ENCODE data around the gene GLB1L2. TPM values are rescaled to one million over a fixed set of nuclear protein-coding genes. Genes with fewer than 3 reads are reported as not detected.
A peak's percentile ranks its signal among the peaks of the same experiment; 100 is the strongest.

The GLB1L2 gene
- total and polyA plus RNA-seq, 2 of the 13 experiments (the other 11 are each of a cell fraction or from before 2014, with no cell fraction given): 0.59 to 0.69 TPM

GRCh38 chr11:134313821-134314607 lies 17.8 kb upstream of the GLB1L2 start:
- Histone ChIP-seq H3K4me2 (ENCODE audit: low read depth, low read length) (no peak overlapping the region), H3K79me2 (ENCODE audit: insufficient read depth, low read length) (no peaks in the 10 kb centered on the region), H3K36me3 (replicated peaks in 1 of 2; ENCODE audit: control insufficient read depth in 1 of 2, insufficient read depth in 2 of 2, low read length in 2 of 2) (no peaks in the 10 kb centered on the region), H3K27ac (ENCODE audit: extremely low read length, insufficient read depth, low read length) (no peak overlapping the region), H3K27me3 (ENCODE audit: control insufficient read depth in 1 of 2, insufficient read depth in 2 of 2, low read length in 2 of 2) (peaks cover 2 to 46% of the 10 kb centered on the region in 2 experiments; a peak in 4 of 5 replicates), H3K4me1 (ENCODE audit: insufficient read depth, low read length) (no peaks in the 10 kb centered on the region), H3K9me3 (ENCODE audit: low read length) (no peaks in the 10 kb centered on the region; the same call in 1 of the 2 replicates), H3K9ac (ENCODE audit: insufficient read depth, low read depth, low read length) (no peak overlapping the region), H3K4me3 (replicated peaks in 1 of 3; ENCODE audit: insufficient read depth in 1 of 3, low read depth in 2 of 3, low read length in 3 of 3) (no peak overlapping the region), H4K20me1 (ENCODE audit: insufficient read depth, low read length) (no peaks in the 10 kb centered on the region), H2AFZ (ENCODE audit: low read length) (no peak overlapping the region)
- no peak for FAIRE-seq
- CTCF ChIA-PET (ENCODE audit: low intra/inter-chr PET ratio, low total read pairs): no interaction called here
- POLR2A ChIA-PET: no interaction called here
- WGBS (ENCODE audit: low lambda C conversion rate): 34% methylated on average over 9 of the region's 9 CpGs
- no peak for ATAC-seq
- TF ChIP-seq, protein P1, sequence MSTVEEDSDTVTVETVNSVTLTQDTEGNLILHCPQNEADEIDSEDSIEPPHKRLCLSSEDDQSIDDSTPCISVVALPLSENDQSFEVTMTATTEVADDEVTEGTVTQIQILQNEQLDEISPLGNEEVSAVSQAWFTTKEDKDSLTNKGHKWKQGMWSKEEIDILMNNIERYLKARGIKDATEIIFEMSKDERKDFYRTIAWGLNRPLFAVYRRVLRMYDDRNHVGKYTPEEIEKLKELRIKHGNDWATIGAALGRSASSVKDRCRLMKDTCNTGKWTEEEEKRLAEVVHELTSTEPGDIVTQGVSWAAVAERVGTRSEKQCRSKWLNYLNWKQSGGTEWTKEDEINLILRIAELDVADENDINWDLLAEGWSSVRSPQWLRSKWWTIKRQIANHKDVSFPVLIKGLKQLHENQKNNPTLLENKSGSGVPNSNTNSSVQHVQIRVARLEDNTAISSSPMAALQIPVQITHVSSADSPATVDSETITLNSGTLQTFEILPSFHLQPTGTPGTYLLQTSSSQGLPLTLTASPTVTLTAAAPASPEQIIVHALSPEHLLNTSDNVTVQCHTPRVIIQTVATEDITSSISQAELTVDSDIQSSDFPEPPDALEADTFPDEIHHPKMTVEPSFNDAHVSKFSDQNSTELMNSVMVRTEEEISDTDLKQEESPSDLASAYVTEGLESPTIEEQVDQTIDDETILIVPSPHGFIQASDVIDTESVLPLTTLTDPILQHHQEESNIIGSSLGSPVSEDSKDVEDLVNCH (CRISPR knock-in tag; IDR thresholded peaks at IDR 0.05): no peak
- TF ChIP-seq CTCF (CRISPR knock-in tag; IDR thresholded peaks at IDR 0.05): 0 out of 2 replicates have a peak, but pooled peaks have one; percentile 10
- 0 out of 2 replicates have a peak, but pooled peaks have one; percentile 14 for TF ChIP-seq ZNF121 (CRISPR knock-in tag; IDR thresholded peaks at IDR 0.05)
- TF ChIP-seq KDM6A (CRISPR knock-in tag; IDR thresholded peaks at IDR 0.05; ENCODE audit: low read depth): no peak
- intact Hi-C loops (cut with micrococcal nuclease; ENCODE audit: unreplicated experiment): no loop called here
- no TSS peak for BruUV-seq (replicated peaks)
- in situ Hi-C loops (cut with HindIII; ENCODE audit: extremely low pct_ligation_motif_present, low pct_unique_long_range_greater_than_20kb): no loop called here
- no peak for DNase-seq (ENCODE audit: low spot score)
